ENCODE results near the gene YIF1A.

The YIF1A gene

DNA sequence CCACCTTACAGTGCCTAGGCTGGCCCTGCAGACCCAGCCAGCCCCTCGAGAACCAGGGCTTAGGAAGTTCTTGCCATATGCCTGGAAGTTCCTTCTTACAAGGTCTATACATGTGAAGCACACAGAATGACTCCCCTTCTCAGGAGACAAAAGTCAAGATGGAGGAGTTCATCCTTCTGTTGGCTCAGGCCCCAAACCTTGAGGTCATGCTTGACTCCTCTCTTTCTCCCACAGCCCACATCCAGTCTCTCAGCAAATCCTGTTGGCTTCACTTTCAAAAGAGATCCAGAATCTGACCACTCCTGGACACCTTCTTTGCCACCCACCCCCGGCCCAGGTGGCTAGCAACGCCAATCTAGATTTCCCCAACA lies 29.6 kb upstream of the YIF1A start:
- Histone ChIP-seq H3K4me1 (ENCODE audit: insufficient read depth, low read length) (peaks cover 38% of the 10 kb centered on the region), H3K27me3 (ENCODE audit: insufficient read depth, low read length, poor library complexity) (no peaks in the 10 kb centered on the region), H3K9me3 (ENCODE audit: insufficient read depth, low read length, severe bottlenecking) (no peaks in the 10 kb centered on the region), H3K27ac (ENCODE audit: low read length) (peak overlapping the region; percentile 99), H2AFZ (ENCODE audit: low read depth, low read length) (peak overlapping the region; percentile 9), H4K20me1 (ENCODE audit: insufficient read depth, low read length) (0 out of 2 replicates have a peak, but pooled peaks cover 2% of the 10 kb centered on the region), H3K4me2 (ENCODE audit: insufficient read depth, low read length) (peak overlapping the region; percentile 53), H3K9ac (ENCODE audit: low read depth, low read length) (peak overlapping the region; percentile 47), H3K79me2 (ENCODE audit: insufficient read depth, low read length) (no peaks in the 10 kb centered on the region), H3K36me3 (ENCODE audit: insufficient read depth, low read length) (no peaks in the 10 kb centered on the region), H3K4me3 (ENCODE audit: low read depth in 1 of 2, low read length in 2 of 2) (peak overlapping the region in 1 of 2 experiments; percentile 41; a peak in 1 of 4 replicates)
- no peak for ATAC-seq (ENCODE audit: insufficient read depth, low read depth)
- DNase-seq = no peak
- TF ChIP-seq EZH2 (IDR thresholded peaks at IDR 0.05; ENCODE audit: borderline replicate concordance, low read depth, low read length, severe bottlenecking) = no peak
- TF ChIP-seq, protein P1, sequence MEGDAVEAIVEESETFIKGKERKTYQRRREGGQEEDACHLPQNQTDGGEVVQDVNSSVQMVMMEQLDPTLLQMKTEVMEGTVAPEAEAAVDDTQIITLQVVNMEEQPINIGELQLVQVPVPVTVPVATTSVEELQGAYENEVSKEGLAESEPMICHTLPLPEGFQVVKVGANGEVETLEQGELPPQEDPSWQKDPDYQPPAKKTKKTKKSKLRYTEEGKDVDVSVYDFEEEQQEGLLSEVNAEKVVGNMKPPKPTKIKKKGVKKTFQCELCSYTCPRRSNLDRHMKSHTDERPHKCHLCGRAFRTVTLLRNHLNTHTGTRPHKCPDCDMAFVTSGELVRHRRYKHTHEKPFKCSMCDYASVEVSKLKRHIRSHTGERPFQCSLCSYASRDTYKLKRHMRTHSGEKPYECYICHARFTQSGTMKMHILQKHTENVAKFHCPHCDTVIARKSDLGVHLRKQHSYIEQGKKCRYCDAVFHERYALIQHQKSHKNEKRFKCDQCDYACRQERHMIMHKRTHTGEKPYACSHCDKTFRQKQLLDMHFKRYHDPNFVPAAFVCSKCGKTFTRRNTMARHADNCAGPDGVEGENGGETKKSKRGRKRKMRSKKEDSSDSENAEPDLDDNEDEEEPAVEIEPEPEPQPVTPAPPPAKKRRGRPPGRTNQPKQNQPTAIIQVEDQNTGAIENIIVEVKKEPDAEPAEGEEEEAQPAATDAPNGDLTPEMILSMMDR (IDR thresholded peaks at IDR 0.05; ENCODE audit: borderline replicate concordance, extremely low read depth, low read length, poor library complexity, severe bottlenecking) = no peak

DNA sequence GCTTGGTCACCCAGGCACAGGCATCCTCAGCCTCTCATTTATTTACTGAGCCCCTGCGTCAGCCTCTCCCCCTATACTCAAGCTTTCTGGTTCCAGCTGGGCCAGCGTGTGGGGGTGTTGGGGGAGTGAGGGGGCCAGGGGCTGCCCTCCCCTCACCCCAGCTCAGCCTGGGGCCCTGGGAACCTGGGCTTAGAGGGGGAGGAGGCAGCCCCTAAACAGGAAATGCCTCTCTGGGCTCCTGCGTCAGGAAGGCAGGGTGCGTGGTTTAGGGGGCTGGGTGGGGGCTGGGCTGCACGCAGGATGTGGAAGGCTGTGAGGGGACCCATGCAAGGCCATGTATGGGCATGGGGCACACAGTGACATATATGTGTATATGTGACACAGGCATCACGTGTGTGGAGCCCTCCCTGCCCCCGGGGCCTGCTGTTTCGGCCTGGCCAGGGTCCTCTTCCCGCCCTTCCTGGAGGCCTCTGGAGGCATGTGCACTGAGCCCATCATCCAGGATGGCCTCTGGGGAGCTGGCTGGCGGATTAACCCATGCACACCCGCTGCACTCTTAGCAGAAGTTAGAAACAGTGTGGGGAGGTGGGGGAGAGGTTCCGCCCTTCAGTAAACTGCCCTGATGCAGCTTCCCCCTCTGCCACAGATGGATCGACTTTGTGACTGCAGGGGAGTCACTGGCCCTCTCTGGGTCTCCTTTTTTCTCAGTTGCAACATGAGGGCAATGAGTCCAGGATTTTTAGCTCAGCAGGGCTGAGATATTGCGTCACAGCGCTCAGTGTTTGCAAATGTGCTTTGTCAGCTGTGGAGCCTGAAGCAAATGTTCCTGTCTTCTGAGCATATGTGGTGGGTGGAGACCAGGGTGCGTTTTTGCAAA lies 29.0 kb upstream of the YIF1A start:
- Histone ChIP-seq H3K9me3 (ENCODE audit: insufficient read depth, low read length, severe bottlenecking) (no peaks in the 10 kb centered on the region), H3K9ac (ENCODE audit: low read depth, low read length) (peak overlapping the region; percentile 47), H3K27ac (ENCODE audit: low read length) (peak overlapping the region; percentile 99), H3K4me2 (ENCODE audit: insufficient read depth, low read length) (peak overlapping the region; percentile 53), H3K4me3 (ENCODE audit: low read depth in 1 of 2, low read length in 2 of 2) (peak overlapping the region in 1 of 2 experiments; percentile 41; a peak in 2 of 4 replicates), H4K20me1 (ENCODE audit: insufficient read depth, low read length) (0 out of 2 replicates have a peak, but pooled peaks cover 2% of the 10 kb centered on the region), H3K27me3 (ENCODE audit: insufficient read depth, low read length, poor library complexity) (no peaks in the 10 kb centered on the region), H3K36me3 (ENCODE audit: insufficient read depth, low read length) (no peaks in the 10 kb centered on the region), H3K79me2 (ENCODE audit: insufficient read depth, low read length) (no peaks in the 10 kb centered on the region), H2AFZ (ENCODE audit: low read depth, low read length) (peak overlapping the region; percentile 44), H3K4me1 (ENCODE audit: insufficient read depth, low read length) (peaks cover 45% of the 10 kb centered on the region)
- no peak for TF ChIP-seq EZH2 (IDR thresholded peaks at IDR 0.05; ENCODE audit: borderline replicate concordance, low read depth, low read length, severe bottlenecking)
- TF ChIP-seq, protein P1 (IDR thresholded peaks at IDR 0.05; ENCODE audit: borderline replicate concordance, extremely low read depth, low read length, poor library complexity, severe bottlenecking) = no peak
- ATAC-seq (ENCODE audit: insufficient read depth, low read depth) (peak; percentile 88), DNase-seq (peak; percentile 94)

DNA sequence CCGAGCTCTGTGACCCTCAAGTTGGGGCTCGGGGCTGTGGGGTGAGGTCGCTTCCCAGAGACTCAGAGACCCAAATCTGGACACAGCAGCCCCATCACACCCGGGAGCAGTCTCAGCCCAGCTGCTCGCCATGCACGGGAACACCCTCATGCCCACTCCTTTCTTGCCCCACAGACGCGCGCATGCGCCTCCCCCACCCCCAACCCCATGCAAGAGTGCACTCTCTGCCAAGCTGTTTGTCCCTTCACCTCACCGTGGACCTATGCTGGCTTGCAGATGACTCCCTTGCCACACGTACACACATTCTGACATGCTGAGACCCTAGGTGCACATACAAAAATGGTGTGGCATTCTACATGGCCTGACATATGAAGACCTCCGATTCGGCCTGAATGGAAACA lies 28.4 kb upstream of the YIF1A start:
- peaks cover 49% of the 10 kb centered on the region for H3K4me1 ChIP-seq (ENCODE audit: insufficient read depth, low read length)
- H3K27ac ChIP-seq (ENCODE audit: low read length) = peak overlapping the region; percentile 99
- 0 out of 2 replicates have a peak, but pooled peaks cover 2% of the 10 kb centered on the region for H4K20me1 ChIP-seq (ENCODE audit: insufficient read depth, low read length)
- peak overlapping the region; percentile 53 for H3K4me2 ChIP-seq (ENCODE audit: insufficient read depth, low read length)
- peak overlapping the region in 1 of 2 experiments; percentile 33; a peak in 1 of 4 replicates for H3K4me3 ChIP-seq (ENCODE audit: low read depth in 1 of 2, low read length in 2 of 2)
- peak; percentile 3; the same call in 1 of the 3 replicates for ATAC-seq (ENCODE audit: insufficient read depth, low read depth)
- no peaks in the 10 kb centered on the region for H3K36me3 ChIP-seq (ENCODE audit: insufficient read depth, low read length)
- H3K9ac ChIP-seq (ENCODE audit: low read depth, low read length) = peak overlapping the region; percentile 47
- H3K79me2 ChIP-seq (ENCODE audit: insufficient read depth, low read length) = no peaks in the 10 kb centered on the region
- DNase-seq = peak; percentile 59
- no peaks in the 10 kb centered on the region for H3K9me3 ChIP-seq (ENCODE audit: insufficient read depth, low read length, severe bottlenecking)
- peak overlapping the region; percentile 44; the same call in 1 of the 2 replicates for H2AFZ ChIP-seq (ENCODE audit: low read depth, low read length)
- TF ChIP-seq EZH2 (IDR thresholded peaks at IDR 0.05; ENCODE audit: borderline replicate concordance, low read depth, low read length, severe bottlenecking) = no peak
- TF ChIP-seq, protein P1 (IDR thresholded peaks at IDR 0.05; ENCODE audit: borderline replicate concordance, extremely low read depth, low read length, poor library complexity, severe bottlenecking) = no peak
- H3K27me3 ChIP-seq (ENCODE audit: insufficient read depth, low read length, poor library complexity) = no peaks in the 10 kb centered on the region

Measured in DND-41 (cell line).